OCI-LY3 (cell line): ENCODE results near the gene SLAMF7.
"Not testable (repeated sequence)": the region's sequence is repeated elsewhere in the genome, so short reads cannot be mapped to it uniquely, and the experiment has no call there.

Experiments
- H2AFZ ChIP-seq: fragments of 200-600, 300-600 bp; shearing (Covaris generic); 2 replicates; pipeline ENCODE4 v1.6.0; 2014; ENCODE audit warnings: antibody characterized with exemption, low read depth, low read length
- H3K27ac ChIP-seq: fragments of 200-600, 300-600 bp; sonication (generic); 2 replicates; pipeline ENCODE4 v1.5.1; 2014; ENCODE audit warnings: mild to moderate bottlenecking, low read length, moderate library complexity, mixed read lengths
- H3K27me3 ChIP-seq: fragments of 200-600, 300-600 bp; sonication (generic); 2 replicates; pipeline ENCODE4 v1.6.1; 2014; ENCODE audit warnings: low read depth, low read length, mixed read lengths
- H3K36me3 ChIP-seq: fragments of 200-600, 300-600 bp; sonication (generic); replicated peaks from 2 replicates; pipeline ENCODE3; 2014; ENCODE audit warnings: low read depth, low read length, mixed read lengths
- H3K4me1 ChIP-seq: fragments of 300-600, 200-600 bp; sonication (generic); 2 replicates; pipeline ENCODE4 v1.6.1; 2014; ENCODE audit warnings: low read length, mixed read lengths
- H3K4me2 ChIP-seq: fragments of 200-600, 300-600 bp; sonication (generic); 2 replicates; pipeline ENCODE4 v1.6.1; 2014; ENCODE audit warnings: low read length, mixed read lengths
- H3K4me3 ChIP-seq: fragments of 300-600, 200-600 bp; sonication (generic); 2 replicates; pipeline ENCODE4 v1.5.1; 2014; ENCODE audit warnings: antibody characterized with exemption, mild to moderate bottlenecking, low read length, moderate library complexity
- H3K79me2 ChIP-seq: fragments of 300-600, 200-600 bp; shearing (Covaris generic); 2 replicates; pipeline ENCODE4 v1.6.1; 2014; ENCODE audit warnings: mild to moderate bottlenecking, low read length, mixed read lengths
- H3K9ac ChIP-seq: fragments of 300-600, 200-600 bp; shearing (Covaris generic); 2 replicates; pipeline ENCODE4 v1.6.0; 2014; ENCODE audit warnings: mild to moderate bottlenecking, low read length, moderate library complexity
- H3K9me3 ChIP-seq: fragments of 200-600, 300-600 bp; shearing (Covaris generic); 2 replicates; pipeline ENCODE4 v1.6.1; 2014; ENCODE audit warnings: low read length, mixed read lengths; ENCODE audit not compliant: insufficient read depth
- H4K20me1 ChIP-seq: fragments of 200-600, 300-600 bp; sonication (generic); 2 replicates; pipeline ENCODE4 v1.6.1; 2016; ENCODE audit warnings: low read length, mixed read lengths; ENCODE audit not compliant: insufficient read depth
- CTCF ChIP-seq: fragments of 200-600, 300-600 bp; sonication (generic); IDR thresholded peaks from 2 replicates; pipeline ENCODE4 v1.5.1; 2014; ENCODE audit warnings: antibody characterized with exemption, low read length, low read depth
- EZH2phosphoT487 ChIP-seq: fragments of 200-600 bp; shearing (Covaris generic); IDR thresholded peaks from 2 replicates; pipeline ENCODE4 v1.6.1; 2018; ENCODE audit warnings: antibody characterized with exemption, mixed run types, low read depth

The SLAMF7 gene

GRCh38 chr1:160739098-160739511, at the start of gene SLAMF7:
SLAMF7 (plus strand) TSS chr1:160739247; CDS start chr1:160739302, 55 bp downstream.
- peak within 1 kb of the TSS; percentile 83 for H3K27ac ChIP-seq
- peaks cover 47% of the 10 kb centered on the region for H3K79me2 ChIP-seq
- TF ChIP-seq EZH2phosphoT487 (no peak), CTCF (no peak)
- H3K36me3 ChIP-seq, result peaks cover 53% of the 10 kb centered on the region
- H3K9ac ChIP-seq, result peak within 1 kb of the TSS; percentile 87
- no peaks in the 10 kb centered on the region for H3K27me3 ChIP-seq
- H2AFZ ChIP-seq, result peak within 1 kb of the TSS; percentile 5; the same call in 1 of the 2 replicates
- peaks cover 30% of the 10 kb centered on the region for H3K9me3 ChIP-seq
- H3K4me2 ChIP-seq, result peak within 1 kb of the TSS; percentile 85
- peaks cover 59% of the 10 kb centered on the region for H3K4me1 ChIP-seq
- H4K20me1 ChIP-seq, result peaks cover 9% of the 10 kb centered on the region; the same call in 1 of the 2 replicates
- peak within 1 kb of the TSS; percentile 81 for H3K4me3 ChIP-seq

GRCh38 chr1:160692390-160692789, 46.7 kb upstream of the SLAMF7 start:
- H3K4me2 ChIP-seq, H3K9ac ChIP-seq, H2AFZ ChIP-seq, H3K4me3 ChIP-seq, H3K9me3 ChIP-seq, H3K4me1 ChIP-seq, H3K36me3 ChIP-seq, H3K27ac ChIP-seq, H3K27me3 ChIP-seq: not testable (repeated sequence)
- peak; percentile 35 for TF ChIP-seq CTCF
- Histone ChIP-seq H3K79me2 (peaks cover 39% of the 10 kb centered on the region), H4K20me1 (peaks cover 17% of the 10 kb centered on the region)

- H3K27ac ChIP-seq, result no peak overlapping the region
Measured at GRCh38 chr1:160702100-160702499, 36.9 kb upstream of the SLAMF7 start.

GRCh38 chr1:160704250-160704649, 34.8 kb upstream of the SLAMF7 start:
- Histone ChIP-seq H3K27ac (peak overlapping the region; percentile 47), H4K20me1 (peaks cover 32% of the 10 kb centered on the region), H3K79me2 (peaks cover 88% of the 10 kb centered on the region), H3K36me3 (peaks cover 34% of the 10 kb centered on the region), H2AFZ (no peak overlapping the region), H3K4me3 (peak overlapping the region; percentile 33), H3K9me3 (no peaks in the 10 kb centered on the region), H3K9ac (no peak overlapping the region), H3K4me1 (peaks cover 58% of the 10 kb centered on the region), H3K27me3 (no peaks in the 10 kb centered on the region), H3K4me2 (peak overlapping the region; percentile 63)
- TF ChIP-seq EZH2phosphoT487 (no peak), CTCF (no peak)

More at GRCh38 chr1:160702100-160702499, 36.9 kb upstream of the SLAMF7 start:
- H3K27me3 ChIP-seq, result no peaks in the 10 kb centered on the region
- H3K9me3 ChIP-seq, result no peaks in the 10 kb centered on the region
- peaks cover 36% of the 10 kb centered on the region for H3K4me1 ChIP-seq
- no peak overlapping the region for H3K9ac ChIP-seq
- peaks cover 32% of the 10 kb centered on the region for H4K20me1 ChIP-seq
- H3K36me3 ChIP-seq, result peaks cover 20% of the 10 kb centered on the region
- H3K4me2 ChIP-seq, result no peak overlapping the region
- no peak for TF ChIP-seq CTCF
- TF ChIP-seq EZH2phosphoT487, result no peak
- no peak overlapping the region for H3K4me3 ChIP-seq
- no peak overlapping the region for H2AFZ ChIP-seq
- H3K79me2 ChIP-seq, result peaks cover 67% of the 10 kb centered on the region

GRCh38 chr1:160705212-160705621, 33.8 kb upstream of the SLAMF7 start:
- Histone ChIP-seq H4K20me1 (peaks cover 32% of the 10 kb centered on the region), H3K4me3 (peak overlapping the region; percentile 33), H3K79me2 (peaks cover 92% of the 10 kb centered on the region), H3K4me1 (peaks cover 68% of the 10 kb centered on the region), H3K27ac (peak overlapping the region; percentile 33), H3K4me2 (peak overlapping the region; percentile 63), H3K36me3 (peaks cover 43% of the 10 kb centered on the region)
- H3K9me3 ChIP-seq, H3K9ac ChIP-seq, H2AFZ ChIP-seq, H3K27me3 ChIP-seq: not testable (repeated sequence)
